ENCODE measurements around the gene EFEMP2. TPM values are rescaled to one million over a fixed set of nuclear protein-coding genes. Genes with fewer than 3 reads are reported as not detected.

EFEMP2 gene
- total RNA-seq, 5 donors from 2014 or later (not counting 1 experiment from before 2014, with no cell fraction given): 7.0 to 14.1 (median 10.2) TPM

DNA sequence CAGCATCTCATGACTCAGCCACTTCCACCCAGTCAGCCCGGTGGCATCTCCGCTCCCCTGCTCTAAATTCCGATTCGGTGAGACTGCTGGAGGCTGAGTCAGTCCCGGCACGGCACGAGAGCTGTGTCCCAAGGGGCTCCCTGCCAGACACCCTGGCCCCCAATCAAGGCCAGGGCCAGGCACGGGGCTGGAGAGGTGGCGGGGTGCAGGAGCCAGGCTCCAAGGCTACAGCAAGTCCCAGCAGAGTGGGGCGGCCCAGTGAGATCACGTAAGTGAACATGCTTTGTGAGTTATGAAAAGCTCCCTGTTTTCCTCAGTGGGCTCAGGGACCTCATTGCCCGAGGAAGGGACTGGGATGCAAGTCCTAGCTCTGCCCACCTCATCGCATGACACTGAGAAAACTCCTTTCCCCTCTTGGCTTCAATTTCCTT lies 43.2 kb upstream of the EFEMP2 start:
- no peak for DNase-seq
- no peaks in the 10 kb centered on the region for H3K9me3 Mint-ChIP-seq

DNA sequence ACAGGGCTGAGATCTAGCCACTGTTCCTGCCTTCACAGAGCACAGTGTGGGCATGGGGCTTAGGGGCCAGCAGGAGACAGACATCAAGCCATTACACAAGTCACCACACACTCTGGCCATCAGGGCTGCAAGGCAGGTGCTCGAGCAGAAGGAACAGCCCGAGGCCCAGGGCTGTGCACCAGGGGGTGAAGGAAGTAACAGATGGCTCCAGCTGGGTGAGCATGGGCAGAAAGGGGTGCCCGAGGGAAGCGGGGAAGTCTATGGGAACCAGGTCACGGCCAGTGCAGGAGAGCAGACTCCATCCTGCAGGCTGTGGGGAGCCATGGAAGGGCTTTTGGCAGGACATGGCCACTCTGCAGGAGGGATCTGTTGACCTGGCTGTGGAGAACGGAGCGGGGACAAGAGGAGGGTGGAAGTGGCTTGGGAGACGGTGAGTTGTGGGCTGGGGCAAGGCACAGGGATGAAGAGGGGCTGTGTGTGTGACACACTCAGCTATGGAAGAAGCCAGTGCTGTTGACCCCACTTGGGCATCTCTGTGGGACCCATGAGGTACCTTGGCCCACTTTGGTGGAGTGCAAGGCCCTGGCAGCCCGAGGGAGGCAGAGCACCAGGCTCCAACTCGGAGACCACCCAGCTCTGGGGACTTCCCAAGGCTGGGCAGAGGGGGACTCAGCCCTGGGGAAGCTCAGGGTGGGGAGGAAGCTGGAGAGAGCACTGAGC lies 42.7 kb upstream of the EFEMP2 start:
- no peak overlapping the region for H3K27ac ChIP-seq (ENCODE audit: low read length)
- no peaks in the 10 kb centered on the region for H3K27me3 Mint-ChIP-seq
- peak overlapping the region in 1 of 2 donors; percentile 2 for H3K27ac Mint-ChIP-seq
- H3K36me3 Mint-ChIP-seq: peaks cover 7% of the 10 kb centered on the region
- ATAC-seq (replicated peaks in 1 of 4) (no peak), DNase-seq (no peak)
- no peaks in the 10 kb centered on the region for H3K9me3 Mint-ChIP-seq
- 87% methylated on average over 9 of the region's 10 CpGs for WGBS (ENCODE audit: insufficient coverage)
- no peak overlapping the region for H3K4me3 ChIP-seq (ENCODE audit: control insufficient read depth in 1 of 2, extremely low read depth in 1 of 2, low read length in 1 of 2)
- H3K4me1 Mint-ChIP-seq: peaks cover 29 to 36% (median 29%) of the 10 kb centered on the region in 3 donors
- H3K27me3 ChIP-seq (replicated peaks in 1 of 2; ENCODE audit: control insufficient read depth in 2 of 2, extremely low read depth in 1 of 2, insufficient read depth in 2 of 2, low read length in 1 of 2): peaks cover 0 to 17% of the 10 kb centered on the region in 2 experiments
- H3K9me3 ChIP-seq: no peaks in the 10 kb centered on the region
- H3K4me3 Mint-ChIP-seq: no peak overlapping the region
- POLR2A ChIA-PET: no interaction called here
- H3K4me1 ChIP-seq (ENCODE audit: control insufficient read depth in 1 of 2, extremely low read depth in 1 of 2, insufficient read depth in 2 of 2, low read length in 2 of 2): peaks cover 18 to 44% of the 10 kb centered on the region in 2 experiments
- CTCF ChIA-PET: interaction anchor here in 1 of 2 donors (0.7 kb wide), 2 partner anchors 14 to 48 kb away, joined by 3 to 4 read pairs; no protein-coding TSS in a partner anchor
- peaks cover 0 to 12% of the 10 kb centered on the region in 2 donors for H3K36me3 ChIP-seq (ENCODE audit: control insufficient read depth in 2 of 2, extremely low read depth in 1 of 2, insufficient read depth in 1 of 2, low read length in 1 of 2)

More for the DNA sequence above, 43.2 kb upstream of the EFEMP2 start:
- Mint-ChIP-seq H3K4me1 (peaks cover 31 to 42% (median 33%) of the 10 kb centered on the region in 3 donors), H3K27ac (peak overlapping the region in 1 of 2 donors; percentile 64), H3K27me3 (no peaks in the 10 kb centered on the region), H3K36me3 (peaks cover 7% of the 10 kb centered on the region), H3K4me3 (no peak overlapping the region)
- Histone ChIP-seq H3K36me3 (ENCODE audit: control insufficient read depth in 2 of 2, extremely low read depth in 1 of 2, insufficient read depth in 1 of 2, low read length in 1 of 2) (peaks cover 0 to 15% of the 10 kb centered on the region in 2 donors), H3K4me1 (ENCODE audit: control insufficient read depth in 1 of 2, extremely low read depth in 1 of 2, insufficient read depth in 2 of 2, low read length in 2 of 2) (peaks cover 24 to 50% of the 10 kb centered on the region in 2 experiments), H3K27ac (ENCODE audit: low read length) (no peak overlapping the region), H3K9me3 (no peaks in the 10 kb centered on the region), H3K27me3 (replicated peaks in 1 of 2; ENCODE audit: control insufficient read depth in 2 of 2, extremely low read depth in 1 of 2, insufficient read depth in 2 of 2, low read length in 1 of 2) (peaks cover 0 to 12% of the 10 kb centered on the region in 2 experiments), H3K4me3 (ENCODE audit: control insufficient read depth in 1 of 2, extremely low read depth in 1 of 2, low read length in 1 of 2) (no peak overlapping the region)
- POLR2A ChIA-PET: no interaction called here
- no peak for ATAC-seq (replicated peaks in 1 of 4)
- CTCF ChIA-PET: no interaction called here
- 80% methylated on average over 9 of the region's 13 CpGs for WGBS (ENCODE audit: insufficient coverage)

DNA sequence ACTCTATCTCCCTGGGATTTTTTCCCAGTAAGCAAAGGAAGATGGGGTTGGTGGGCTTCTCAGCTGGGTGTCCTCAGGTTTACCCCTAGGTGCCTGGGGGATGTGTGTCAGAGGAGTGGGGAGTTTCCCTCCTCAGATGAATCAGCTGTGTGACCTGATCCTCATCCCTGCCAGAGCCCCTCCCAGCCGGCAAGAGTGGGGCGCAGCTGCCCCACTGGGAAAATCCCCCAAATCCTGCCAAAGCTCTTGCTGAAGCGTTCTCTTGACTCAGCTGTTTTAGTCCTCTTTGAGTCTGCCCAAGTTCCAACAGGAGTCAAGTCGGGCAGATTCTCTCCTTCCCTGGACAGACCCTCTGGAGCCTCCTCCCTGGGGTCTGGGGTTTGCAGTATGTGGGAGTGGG lies 40.2 kb upstream of the EFEMP2 start:
- Mint-ChIP-seq H3K4me1 (peaks cover 24 to 33% (median 32%) of the 10 kb centered on the region in 3 donors), H3K27ac (no peak overlapping the region), H3K9me3 (no peaks in the 10 kb centered on the region), H3K36me3 (peaks cover 7% of the 10 kb centered on the region), H3K27me3 (peaks cover 0 to 4% of the 10 kb centered on the region in 2 donors), H3K4me3 (no peak overlapping the region)
- H3K9me3 ChIP-seq: no peaks in the 10 kb centered on the region
- ATAC-seq (replicated peaks in 1 of 4) (no peak), DNase-seq (no peak)
- H3K36me3 ChIP-seq (ENCODE audit: control insufficient read depth in 2 of 2, extremely low read depth in 1 of 2, insufficient read depth in 1 of 2, low read length in 1 of 2): peaks cover 0 to 11% of the 10 kb centered on the region in 2 donors
- peaks cover 12 to 37% of the 10 kb centered on the region in 2 experiments for H3K4me1 ChIP-seq (ENCODE audit: control insufficient read depth in 1 of 2, extremely low read depth in 1 of 2, insufficient read depth in 2 of 2, low read length in 2 of 2)
- peaks cover 0 to 24% of the 10 kb centered on the region in 2 experiments for H3K27me3 ChIP-seq (replicated peaks in 1 of 2; ENCODE audit: control insufficient read depth in 2 of 2, extremely low read depth in 1 of 2, insufficient read depth in 2 of 2, low read length in 1 of 2)
- CTCF ChIA-PET: no interaction called here
- H3K27ac ChIP-seq (ENCODE audit: low read length): no peak overlapping the region
- H3K4me3 ChIP-seq (ENCODE audit: control insufficient read depth in 1 of 2, extremely low read depth in 1 of 2, low read length in 1 of 2): no peak overlapping the region
- WGBS (ENCODE audit: insufficient coverage): 72% methylated on average over 3 of the region's 4 CpGs
- POLR2A ChIA-PET: no interaction called here

DNA sequence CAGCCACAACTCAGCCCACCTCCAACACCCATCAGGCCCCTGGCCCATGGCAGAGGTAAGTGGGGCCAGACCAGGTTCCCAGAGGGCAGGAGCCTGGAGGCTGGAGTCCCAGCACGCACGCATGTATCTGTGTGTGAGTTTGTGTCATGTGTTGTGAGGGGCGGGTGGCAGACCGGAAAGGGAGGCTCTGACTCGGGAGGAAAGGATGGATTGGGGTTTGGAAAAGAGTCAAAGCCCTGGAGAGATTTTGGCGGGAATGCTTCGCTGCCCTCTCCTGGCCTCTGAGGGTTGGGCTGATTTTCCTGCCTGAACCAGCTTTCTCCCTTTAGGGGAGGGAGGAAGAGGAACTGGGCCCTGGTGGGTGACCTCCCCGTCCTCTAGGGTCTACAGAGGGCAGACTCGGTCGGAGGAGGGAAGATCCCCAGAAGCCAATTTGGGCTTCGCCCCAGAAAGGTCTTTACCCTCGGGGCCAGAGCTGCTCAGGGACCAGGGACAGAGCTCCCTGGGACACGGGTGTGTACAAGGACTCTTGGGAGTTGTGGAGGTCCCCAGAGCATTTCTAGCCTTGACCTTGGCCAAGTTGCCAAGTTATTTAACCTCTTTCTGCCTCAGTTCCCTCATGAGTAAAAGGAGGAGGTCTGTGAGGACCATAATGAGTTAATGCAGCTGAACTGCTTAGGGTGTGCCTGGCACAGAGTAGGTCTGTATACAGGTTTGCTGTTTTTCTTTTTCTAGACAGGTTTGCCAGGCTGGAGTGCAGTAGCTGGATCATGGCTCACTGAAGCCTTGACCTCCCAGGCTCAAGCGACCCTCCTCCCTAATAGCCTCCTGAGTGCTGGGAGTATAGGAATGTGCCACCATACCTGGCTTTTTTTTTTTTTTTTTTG lies 39.3 kb upstream of the EFEMP2 start:
- ChIA-PET POLR2A (no interaction called here), CTCF (no interaction called here)
- 61% methylated on average over 10 of the region's 14 CpGs for WGBS (ENCODE audit: insufficient coverage)
- Mint-ChIP-seq H3K9me3 (no peaks in the 10 kb centered on the region), H3K36me3 (peaks cover 5% of the 10 kb centered on the region), H3K27me3 (peaks cover under 1 to 4% of the 10 kb centered on the region in 2 donors), H3K27ac (no peak overlapping the region), H3K4me1 (peaks cover 20 to 28% (median 26%) of the 10 kb centered on the region in 3 donors), H3K4me3 (no peak overlapping the region)
- H3K27me3 ChIP-seq (replicated peaks in 1 of 2; ENCODE audit: control insufficient read depth in 2 of 2, extremely low read depth in 1 of 2, insufficient read depth in 2 of 2, low read length in 1 of 2): peaks cover 0 to 31% of the 10 kb centered on the region in 2 experiments
- no peak for ATAC-seq (replicated peaks in 1 of 4)
- H3K4me1 ChIP-seq (ENCODE audit: control insufficient read depth in 1 of 2, extremely low read depth in 1 of 2, insufficient read depth in 2 of 2, low read length in 2 of 2): peaks cover 3 to 28% of the 10 kb centered on the region in 2 experiments
- H3K9me3 ChIP-seq: no peaks in the 10 kb centered on the region
- H3K27ac ChIP-seq (ENCODE audit: low read length): no peak overlapping the region
- DNase-seq: no peak
- H3K36me3 ChIP-seq (ENCODE audit: control insufficient read depth in 2 of 2, extremely low read depth in 1 of 2, insufficient read depth in 1 of 2, low read length in 1 of 2): peaks cover 0 to 3% of the 10 kb centered on the region in 2 donors
- no peak overlapping the region for H3K4me3 ChIP-seq (ENCODE audit: control insufficient read depth in 1 of 2, extremely low read depth in 1 of 2, low read length in 1 of 2)

DNA sequence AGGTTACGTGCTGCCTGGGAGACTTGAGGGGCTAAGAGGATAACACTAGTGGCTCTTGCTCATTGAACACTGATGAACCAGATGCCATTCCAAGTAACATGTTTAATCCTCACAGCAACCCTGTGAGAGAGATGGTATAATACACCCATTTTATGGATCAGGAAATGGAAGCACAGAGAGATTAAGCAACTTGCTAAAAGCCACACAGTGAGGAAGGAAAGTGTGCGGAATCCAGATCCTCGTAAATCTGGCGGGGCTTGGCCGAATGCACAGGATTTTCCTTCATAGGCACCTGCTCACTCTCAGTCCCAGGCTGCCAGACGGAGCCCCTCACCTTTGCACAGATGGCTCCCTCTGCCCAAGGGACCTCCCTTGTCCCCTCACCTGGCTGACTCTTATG lies 35.3 kb upstream of the EFEMP2 start:
- peaks cover 1 to 4% of the 10 kb centered on the region in 2 donors for H3K27me3 Mint-ChIP-seq
- H3K27me3 ChIP-seq (replicated peaks in 1 of 2; ENCODE audit: control insufficient read depth in 2 of 2, extremely low read depth in 1 of 2, insufficient read depth in 2 of 2, low read length in 1 of 2): peaks cover 0 to 42% of the 10 kb centered on the region in 2 experiments
- H3K9me3 ChIP-seq: no peaks in the 10 kb centered on the region
- ChIA-PET POLR2A (no interaction called here), CTCF (no interaction called here)
- no peak overlapping the region for H3K27ac ChIP-seq (ENCODE audit: low read length)
- H3K9me3 Mint-ChIP-seq: no peaks in the 10 kb centered on the region
- WGBS (ENCODE audit: insufficient coverage): 89% methylated on average over 5 of the region's 6 CpGs
- H3K4me3 Mint-ChIP-seq: no peak overlapping the region
- H3K4me1 ChIP-seq (ENCODE audit: control insufficient read depth in 1 of 2, extremely low read depth in 1 of 2, insufficient read depth in 2 of 2, low read length in 2 of 2): peaks cover 0 to 8% of the 10 kb centered on the region in 2 experiments
- no peak for ATAC-seq (replicated peaks in 1 of 4)
- peaks cover 0 to 7% (median 6%) of the 10 kb centered on the region in 3 donors for H3K4me1 Mint-ChIP-seq
- no peak for DNase-seq
- H3K36me3 ChIP-seq (ENCODE audit: control insufficient read depth in 2 of 2, extremely low read depth in 1 of 2, insufficient read depth in 1 of 2, low read length in 1 of 2): no peaks in the 10 kb centered on the region
- H3K4me3 ChIP-seq (ENCODE audit: control insufficient read depth in 1 of 2, extremely low read depth in 1 of 2, low read length in 1 of 2): no peak overlapping the region
- H3K27ac Mint-ChIP-seq: no peak overlapping the region
- no peaks in the 10 kb centered on the region for H3K36me3 Mint-ChIP-seq

DNA sequence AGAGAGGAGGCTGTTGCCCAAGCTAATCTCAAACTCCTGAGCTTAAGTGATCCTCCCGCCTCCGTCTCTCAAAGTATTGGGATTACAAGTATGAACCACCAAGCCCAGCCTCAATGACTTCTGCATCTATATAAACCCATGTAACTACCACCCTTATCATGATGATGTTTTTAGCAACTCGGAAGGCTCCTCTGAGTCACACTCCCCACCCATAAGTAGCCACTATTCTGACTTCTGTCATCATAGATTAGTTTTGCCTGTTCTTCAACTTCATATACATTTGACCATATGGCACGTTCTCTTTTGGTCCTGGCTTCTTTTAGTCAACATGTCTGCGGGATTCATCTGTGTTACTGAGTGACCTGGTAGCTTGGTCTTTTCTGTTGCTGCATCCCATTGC lies 34.0 kb upstream of the EFEMP2 start:
- Mint-ChIP-seq H3K27me3 (peaks cover 1 to 4% of the 10 kb centered on the region in 2 donors), H3K36me3 (no peaks in the 10 kb centered on the region), H3K27ac (no peak overlapping the region), H3K4me3 (no peak overlapping the region), H3K9me3 (no peaks in the 10 kb centered on the region), H3K4me1 (peaks cover 0 to 10% (median 6%) of the 10 kb centered on the region in 3 donors)
- CTCF ChIA-PET: interaction anchor here (0.5 to 1.5 kb wide), 2 partner anchors 16 to 101 kb away, joined by 3 to 4 read pairs; partner anchors contain the start of gene CCDC85B (in 1 of the 2)
- Histone ChIP-seq H3K4me1 (ENCODE audit: control insufficient read depth in 1 of 2, extremely low read depth in 1 of 2, insufficient read depth in 2 of 2, low read length in 2 of 2) (peaks cover 0 to 9% of the 10 kb centered on the region in 2 experiments), H3K27me3 (replicated peaks in 1 of 2; ENCODE audit: control insufficient read depth in 2 of 2, extremely low read depth in 1 of 2, insufficient read depth in 2 of 2, low read length in 1 of 2) (peaks cover 0 to 41% of the 10 kb centered on the region in 2 experiments), H3K36me3 (ENCODE audit: control insufficient read depth in 2 of 2, extremely low read depth in 1 of 2, insufficient read depth in 1 of 2, low read length in 1 of 2) (no peaks in the 10 kb centered on the region), H3K27ac (ENCODE audit: low read length) (no peak overlapping the region), H3K9me3 (no peaks in the 10 kb centered on the region), H3K4me3 (ENCODE audit: control insufficient read depth in 1 of 2, extremely low read depth in 1 of 2, low read length in 1 of 2) (no peak overlapping the region)
- POLR2A ChIA-PET: interaction anchor here in 1 of 2 donors (0.5 kb wide), 1 partner anchor 311 kb away, joined by 3 read pairs; the partner anchor contains the start of gene KCNK7
- ATAC-seq (replicated peaks in 1 of 4) (no peak), DNase-seq (no peak)
- 63% methylated on average over 1 of the region's 5 CpGs for WGBS (ENCODE audit: insufficient coverage)
